ENCODE measurements around the gene ARFRP1.

Gene ARFRP1

GRCh38 chr20:63743210-63743970 lies 35.6 kb upstream of the ARFRP1 start:
- DNase-seq: no peak

GRCh38 chr20:63742381-63743024 lies 34.7 kb upstream of the ARFRP1 start:
- no peak for DNase-seq

GRCh38 chr20:63741676-63742380 lies 34.1 kb upstream of the ARFRP1 start:
- no peak for DNase-seq

- DNase-seq: no peak
Observed at GRCh38 chr20:63741354-63741675, 33.5 kb upstream of the ARFRP1 start.

- peak; percentile 80 for DNase-seq
Observed at GRCh38 chr20:63740627-63741353, 33.0 kb upstream of the ARFRP1 start.

GRCh38 chr20:63740070-63740626 lies 32.4 kb upstream of the ARFRP1 start:
- peak; percentile 33 for DNase-seq

- DNase-seq: peak; percentile 82
Observed at GRCh38 chr20:63739130-63740069, 31.6 kb upstream of the ARFRP1 start, which contains the start of gene SLC2A4RG. Gene SLC2A4RG, plus strand, starts transcription at chr20:63739776. Its CDS starts 137 bp downstream, at chr20:63739913.

- peak; percentile 17 for DNase-seq
Observed at GRCh38 chr20:63738687-63739129, 30.9 kb upstream of the ARFRP1 start.

GRCh38 chr20:63737945-63738686 lies 30.3 kb upstream of the ARFRP1 start:
- no peak for DNase-seq

- no peak for DNase-seq
Observed at GRCh38 chr20:63737695-63737944, 29.8 kb upstream of the ARFRP1 start.

GRCh38 chr20:63736893-63737694 lies 29.3 kb upstream of the ARFRP1 start:
- no peak for DNase-seq

GRCh38 chr20:63735859-63736718 lies 28.3 kb upstream of the ARFRP1 start, which contains the start of gene LIME1:
Gene LIME1, plus strand, starts transcription at chr20:63736664. Its CDS starts 886 bp downstream, at chr20:63737550.
- DNase-seq: no peak

- DNase-seq: no peak
Observed at GRCh38 chr20:63734946-63735858, 27.4 kb upstream of the ARFRP1 start.

GRCh38 chr20:63734111-63734945 lies 26.6 kb upstream of the ARFRP1 start:
- no peak for DNase-seq

- no peak for DNase-seq
Observed at GRCh38 chr20:63733579-63734081, 25.9 kb upstream of the ARFRP1 start.

GRCh38 chr20:63733117-63733516 lies 25.3 kb upstream of the ARFRP1 start:
- DNase-seq: no peak

Data from fibroblast of skin of back (primary cell).